Measurements from ENCODE around the gene ST6GALNAC6.

GRCh38 chr9:127865645-127866464 lies 33.5 kb downstream of the ST6GALNAC6 start:
- TF ChIP-seq CTCF (IDR thresholded peaks at IDR 0.05) (no peak), POLR2A (IDR thresholded peaks at IDR 0.05) (no peak)

Data from heart left ventricle (tissue), 13 donors.